Right kidney (tissue), 1 donor: ENCODE results near the gene RTF1.
"Not testable (repeated sequence)": the region's sequence is repeated elsewhere in the genome, so short reads cannot be mapped to it uniquely, and the experiment has no call there.

Experiments used
- DNase-seq: peaks from one replicate; pipeline ENCODE4 v3.0.0-alpha.2; 2016

Gene RTF1

GRCh38 chr15:41435037-41435786, 18.3 kb downstream of the RTF1 start:
- DNase-seq: no peak

GRCh38 chr15:41437448-41437847, 20.6 kb downstream of the RTF1 start:
- DNase-seq: no peak

GRCh38 chr15:41438206-41438605, 21.3 kb downstream of the RTF1 start:
- no peak for DNase-seq

GRCh38 chr15:41438745-41439144, 21.9 kb downstream of the RTF1 start:
- DNase-seq: not testable (repeated sequence)

GRCh38 chr15:41443275-41443674, 26.4 kb downstream of the RTF1 start:
- no peak for DNase-seq

GRCh38 chr15:41445399-41445798, 28.5 kb downstream of the RTF1 start:
- no peak for DNase-seq

GRCh38 chr15:41462084-41462795, 45.3 kb downstream of the RTF1 start:
- no peak for DNase-seq

GRCh38 chr15:41464889-41465580, 48.1 kb downstream of the RTF1 start:
- no peak for DNase-seq

- no peak for DNase-seq
These were observed 49.0 kb downstream of the RTF1 start for GRCh38 chr15:41465822-41466421.

GRCh38 chr15:41466711-41467110, 49.8 kb downstream of the RTF1 start:
- DNase-seq: no peak

GRCh38 chr15:41469644-41470043, 52.7 kb downstream of the RTF1 start:
- DNase-seq: not testable (repeated sequence)

- no peak for DNase-seq
These were observed 56.5 kb downstream of the RTF1 start for GRCh38 chr15:41473418-41473817.

GRCh38 chr15:41474436-41474835, 57.5 kb downstream of the RTF1 start:
- no peak for DNase-seq

GRCh38 chr15:41474941-41475340, 58.0 kb downstream of the RTF1 start:
- no peak for DNase-seq

- DNase-seq: no peak
These were observed 59.6 kb downstream of the RTF1 start for GRCh38 chr15:41476416-41477048.

GRCh38 chr15:41480396-41481140, 63.7 kb downstream of the RTF1 start:
- DNase-seq: no peak

- no peak for DNase-seq
These were observed 65.4 kb downstream of the RTF1 start for GRCh38 chr15:41482110-41482877.

- no peak for DNase-seq
These were observed 66.2 kb downstream of the RTF1 start for GRCh38 chr15:41483115-41483514.

- DNase-seq: no peak
These were observed 66.6 kb downstream of the RTF1 start for GRCh38 chr15:41483519-41483918.

GRCh38 chr15:41484937-41485625, 68.2 kb downstream of the RTF1 start:
- no peak for DNase-seq
